ACC112 (cell line): ENCODE data around the gene SDK1.

Experiments used
- H2AFZ ChIP-seq: fragments of 200-600 bp; sonication (generic); one replicate; pipeline ENCODE4 v1.6.0; 2017; ENCODE audit warnings: antibody characterized with exemption, low read length; ENCODE audit not compliant: unreplicated experiment
- H3K27ac ChIP-seq: fragments of 200-600 bp; sonication (generic); 2 replicates; pipeline ENCODE4 v1.5.1; 2014; ENCODE audit warnings: low read depth, mild to moderate bottlenecking, antibody characterized with exemption, low read length, moderate library complexity
- H3K27me3 ChIP-seq: fragments of 200-600 bp; sonication (generic); 2 replicates; pipeline ENCODE4 v1.6.1; 2014; ENCODE audit warnings: mild to moderate bottlenecking, antibody characterized with exemption, low read length, moderate library complexity, mixed read lengths; ENCODE audit not compliant: insufficient read depth
- H3K36me3 ChIP-seq: fragments of 200-600 bp; sonication (generic); 2 replicates; pipeline ENCODE4 v1.6.1; 2016; ENCODE audit warnings: mild to moderate bottlenecking, antibody characterized with exemption, low read length, moderate library complexity, mixed read lengths; ENCODE audit not compliant: insufficient read depth
- H3K4me1 ChIP-seq: fragments of 200-600 bp; sonication (generic); one replicate; pipeline ENCODE4 v1.6.1; 2016; ENCODE audit warnings: low read length, mixed read lengths; ENCODE audit not compliant: insufficient read depth, unreplicated experiment, control insufficient read depth
- H3K4me3 ChIP-seq: fragments of 200-600 bp; sonication (generic); 2 replicates; pipeline ENCODE4 v1.5.1; 2014; ENCODE audit warnings: mild to moderate bottlenecking, low read depth, low read length
- H3K79me2 ChIP-seq: fragments of 200-600 bp; sonication (generic); one replicate; pipeline ENCODE4 v1.6.0; 2016; ENCODE audit warnings: low read length; ENCODE audit not compliant: control insufficient read depth, unreplicated experiment, insufficient read depth

Gene SDK1

DNA sequence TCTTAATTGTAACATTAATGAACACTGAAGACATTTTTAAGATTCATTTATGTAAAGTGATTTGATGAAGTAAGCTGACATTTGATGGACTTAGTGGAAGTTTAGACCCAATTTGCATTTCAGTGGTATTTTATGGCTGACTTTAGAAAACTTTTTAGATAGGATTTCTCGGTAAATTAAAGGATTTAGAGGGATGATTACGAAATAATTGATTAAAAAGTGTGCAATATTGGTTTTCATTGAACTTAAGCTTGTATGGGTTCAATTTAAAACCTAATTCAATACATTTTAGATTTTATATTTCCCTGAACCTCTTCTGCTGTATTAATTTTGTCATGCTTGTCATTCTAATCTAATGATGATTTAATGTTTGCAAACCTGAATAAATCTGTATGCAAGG, 135.1 kb downstream of the SDK1 start:
- H3K27ac ChIP-seq: peak overlapping the region; percentile 65
- no peaks in the 10 kb centered on the region for H3K27me3 ChIP-seq
- H3K4me3 ChIP-seq: no peak overlapping the region; the same call in 1 of the 2 replicates
- H3K36me3 ChIP-seq: no peaks in the 10 kb centered on the region
- H3K79me2 ChIP-seq: peaks cover 3% of the 10 kb centered on the region
- no peak overlapping the region for H2AFZ ChIP-seq
- H3K4me1 ChIP-seq: peaks cover 3% of the 10 kb centered on the region

DNA sequence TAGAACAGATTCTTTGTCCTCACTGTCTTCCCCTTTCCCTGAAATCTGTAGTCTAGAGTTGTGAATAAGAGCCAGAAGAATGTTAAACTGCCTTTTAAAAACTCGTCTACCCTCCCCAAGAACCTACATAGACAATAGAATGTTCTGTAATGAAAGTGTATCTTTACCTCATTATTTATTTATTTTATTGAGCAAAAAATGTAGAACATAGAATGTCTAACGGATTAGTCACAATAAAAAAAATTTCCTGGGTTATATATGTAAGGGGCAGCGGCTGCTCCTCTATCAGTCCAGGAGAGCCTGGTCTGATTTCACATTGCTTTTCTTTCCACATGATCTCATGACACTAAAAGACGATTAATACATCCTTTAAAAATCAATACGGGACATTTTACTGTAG, 135.7 kb downstream of the SDK1 start:
- H3K4me3 ChIP-seq: peak overlapping the region; percentile 68
- no peaks in the 10 kb centered on the region for H3K27me3 ChIP-seq
- peaks cover 3% of the 10 kb centered on the region for H3K79me2 ChIP-seq
- H3K36me3 ChIP-seq: no peaks in the 10 kb centered on the region
- no peak overlapping the region for H2AFZ ChIP-seq
- peaks cover 3% of the 10 kb centered on the region for H3K4me1 ChIP-seq
- H3K27ac ChIP-seq: peak overlapping the region; percentile 65

DNA sequence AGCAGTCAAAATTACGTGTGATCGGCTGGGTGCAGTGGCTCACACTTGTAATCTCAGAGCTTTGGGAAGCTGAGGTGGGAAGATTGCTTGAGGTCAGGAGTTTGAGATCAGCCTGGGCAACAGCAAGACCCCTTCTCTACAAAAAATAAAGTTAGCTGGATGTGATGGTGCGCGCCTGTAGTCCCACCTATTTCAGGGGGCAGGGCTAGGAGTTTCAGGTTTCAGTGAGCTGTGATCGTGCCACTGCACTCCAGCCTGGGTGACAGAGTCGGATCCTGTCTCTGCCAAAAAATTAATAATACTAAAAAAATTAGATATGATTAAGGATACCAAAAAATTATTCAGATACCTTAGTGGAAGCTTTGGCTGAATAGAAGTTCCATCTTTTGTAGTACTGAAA, 136.4 kb downstream of the SDK1 start:
- Histone ChIP-seq H3K4me1 (peaks cover 3% of the 10 kb centered on the region), H2AFZ (no peak overlapping the region)

DNA sequence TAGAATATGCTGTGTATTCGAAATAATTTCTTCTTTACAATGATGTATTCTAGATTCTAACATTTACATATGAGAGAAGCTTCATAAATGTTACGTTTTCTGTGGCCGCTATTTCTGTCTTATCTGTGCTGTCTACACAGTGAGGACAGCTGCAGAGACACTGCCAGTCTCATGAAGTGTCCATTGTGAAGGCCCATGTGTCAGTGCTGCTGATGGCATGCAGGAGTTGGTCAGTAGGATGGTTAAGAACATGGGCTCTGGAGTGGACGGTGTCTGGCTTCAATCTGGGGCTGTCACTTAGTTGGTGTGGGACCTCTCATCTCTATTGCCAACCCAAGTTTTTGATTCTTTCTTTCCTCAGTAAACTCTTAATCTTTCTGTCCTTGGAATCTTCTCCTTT, 137.3 kb downstream of the SDK1 start:
- Histone ChIP-seq H3K36me3 (no peaks in the 10 kb centered on the region), H3K79me2 (peaks cover 3% of the 10 kb centered on the region), H3K27me3 (no peaks in the 10 kb centered on the region), H3K4me1 (peaks cover 3% of the 10 kb centered on the region), H3K27ac (peak overlapping the region; percentile 42), H2AFZ (no peak overlapping the region), H3K4me3 (peak overlapping the region; percentile 68)

More for the DNA sequence above, 136.4 kb downstream of the SDK1 start:
- H3K36me3 ChIP-seq: no peaks in the 10 kb centered on the region
- H3K4me3 ChIP-seq: peak overlapping the region; percentile 68
- peaks cover 3% of the 10 kb centered on the region for H3K79me2 ChIP-seq
- H3K27ac ChIP-seq: peak overlapping the region; percentile 65; the same call in 1 of the 2 replicates
- H3K27me3 ChIP-seq: no peaks in the 10 kb centered on the region

DNA sequence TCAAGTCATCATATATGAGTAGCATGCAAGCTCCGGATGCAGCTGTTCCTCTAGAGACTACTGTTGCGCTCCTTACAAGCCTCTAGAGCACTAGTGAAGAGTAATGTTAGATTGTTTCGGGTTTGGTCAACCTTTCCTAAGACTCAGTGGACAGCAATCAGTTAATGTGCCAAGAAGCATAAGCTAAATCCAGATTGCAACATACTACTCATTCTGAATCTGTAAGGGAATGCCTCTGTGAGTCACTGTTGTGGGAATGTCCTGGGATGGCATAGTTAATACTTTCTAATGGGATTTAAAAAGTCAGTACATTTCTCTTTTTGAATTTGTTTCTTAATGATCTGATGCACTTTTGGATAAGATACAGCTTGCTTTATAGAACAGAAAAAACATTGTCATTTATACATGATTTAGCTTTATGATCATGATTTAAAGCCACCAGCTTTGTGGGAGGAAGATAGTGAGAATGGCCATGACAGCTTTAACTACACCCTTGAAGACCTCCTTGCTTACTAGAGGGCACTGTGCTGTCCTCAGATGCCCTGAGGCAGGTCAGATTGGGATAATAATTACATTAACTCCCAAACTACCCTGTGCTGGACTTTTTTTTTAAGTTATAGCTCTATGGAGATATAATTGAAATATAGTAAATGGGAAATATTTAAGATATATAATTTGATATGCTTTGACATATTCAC, 138.4 kb downstream of the SDK1 start:
- no peaks in the 10 kb centered on the region for H3K27me3 ChIP-seq
- H3K27ac ChIP-seq: peak overlapping the region; percentile 49
- H2AFZ ChIP-seq: no peak overlapping the region
- peaks cover 3% of the 10 kb centered on the region for H3K4me1 ChIP-seq
- H3K36me3 ChIP-seq: 0 out of 2 replicates have a peak, but pooled peaks cover under 1% of the 10 kb centered on the region
- H3K79me2 ChIP-seq: peaks cover 3% of the 10 kb centered on the region
- no peak overlapping the region for H3K4me3 ChIP-seq

DNA sequence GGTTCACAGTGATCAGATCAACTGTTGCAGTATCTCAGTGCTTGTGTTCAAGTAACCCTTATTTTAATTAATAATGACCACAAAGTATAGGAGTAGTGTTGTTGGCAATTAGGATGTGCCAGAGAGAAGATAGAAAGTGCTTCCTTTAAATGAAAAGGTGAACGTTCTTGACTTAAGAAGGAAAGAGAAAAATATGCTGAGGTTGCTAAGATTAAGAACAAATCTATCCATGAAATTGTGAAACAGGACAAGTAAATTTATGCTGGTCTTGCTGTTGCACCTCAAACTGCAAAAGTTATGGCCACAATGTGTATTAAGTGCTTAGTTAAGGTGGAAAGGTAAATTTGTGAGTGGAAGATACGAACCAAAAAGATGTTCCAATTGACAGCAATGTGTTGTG, 139.5 kb downstream of the SDK1 start:
- Histone ChIP-seq H2AFZ (no peak overlapping the region), H3K4me3 (no peak overlapping the region), H3K4me1 (peaks cover 3% of the 10 kb centered on the region), H3K79me2 (peaks cover 3% of the 10 kb centered on the region), H3K27me3 (no peaks in the 10 kb centered on the region), H3K36me3 (0 out of 2 replicates have a peak, but pooled peaks cover 3% of the 10 kb centered on the region), H3K27ac (no peak overlapping the region)

DNA sequence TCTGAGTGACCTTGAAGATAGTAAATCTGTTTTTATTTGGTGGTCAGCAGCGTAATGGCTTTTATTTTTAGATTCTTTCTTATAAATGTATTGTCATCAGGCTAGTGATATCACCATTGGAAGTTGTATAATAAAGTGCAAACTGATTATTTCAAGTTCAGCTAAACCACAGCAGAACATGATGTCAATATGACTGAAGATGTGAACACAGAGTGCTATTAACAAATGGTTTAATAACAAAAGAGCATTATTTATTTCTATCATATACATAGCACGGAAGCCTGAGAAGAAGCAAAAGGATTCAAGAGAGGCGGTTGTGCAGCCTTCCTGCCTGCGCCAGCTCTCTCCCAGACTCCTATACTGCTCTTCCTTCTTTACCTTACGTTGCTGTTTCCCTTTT, 142.7 kb downstream of the SDK1 start:
- H3K79me2 ChIP-seq: peaks cover 3% of the 10 kb centered on the region
- peaks cover 3% of the 10 kb centered on the region for H3K4me1 ChIP-seq
- H3K27me3 ChIP-seq: no peaks in the 10 kb centered on the region
- no peak overlapping the region for H2AFZ ChIP-seq
- no peak overlapping the region for H3K27ac ChIP-seq
- H3K4me3 ChIP-seq: no peak overlapping the region
- 0 out of 2 replicates have a peak, but pooled peaks cover 3% of the 10 kb centered on the region for H3K36me3 ChIP-seq

DNA sequence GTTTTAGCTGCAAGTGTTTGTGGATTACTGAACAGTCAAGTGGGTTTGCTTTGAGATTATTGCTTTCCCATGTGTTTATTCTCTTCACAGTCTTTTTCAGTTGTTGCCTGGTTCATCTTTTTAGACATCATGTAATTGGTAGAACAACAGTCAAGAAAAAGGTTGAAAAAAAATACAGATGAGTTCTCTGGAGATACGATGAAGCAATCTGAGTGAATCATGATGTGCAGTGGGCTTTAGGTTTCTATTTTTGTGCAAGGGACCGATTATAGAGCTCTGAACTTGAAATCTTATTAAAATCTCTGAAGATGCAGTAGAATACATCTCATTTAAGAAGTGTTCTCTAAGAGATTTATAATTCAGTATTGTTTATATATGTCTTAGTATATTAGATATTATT, 145.7 kb downstream of the SDK1 start:
- H3K4me1 ChIP-seq: no peaks in the 10 kb centered on the region
- no peak overlapping the region for H3K4me3 ChIP-seq

DNA sequence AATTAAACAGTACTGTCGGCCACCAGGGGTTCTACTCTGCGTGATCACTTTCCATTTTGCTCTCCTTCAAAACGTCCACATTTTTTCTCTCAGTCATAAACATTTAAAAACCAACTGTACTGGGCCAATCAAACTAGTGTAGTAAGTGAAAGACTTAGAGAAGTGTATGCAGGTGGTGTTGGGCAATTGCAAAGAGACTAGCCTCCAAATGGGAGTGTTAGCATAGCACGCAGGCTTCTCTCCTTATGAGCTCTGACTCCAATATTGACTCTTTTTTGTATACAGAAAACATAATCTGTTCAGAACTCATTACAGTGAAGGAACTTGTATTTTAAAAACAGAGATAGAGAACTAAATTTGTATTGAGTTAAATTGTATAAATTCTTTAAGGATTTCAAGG, 150.6 kb downstream of the SDK1 start:
- H3K79me2 ChIP-seq: no peaks in the 10 kb centered on the region
- H2AFZ ChIP-seq: no peak overlapping the region
- H3K27ac ChIP-seq: no peak overlapping the region
- no peaks in the 10 kb centered on the region for H3K27me3 ChIP-seq
- no peaks in the 10 kb centered on the region for H3K36me3 ChIP-seq
- H3K4me3 ChIP-seq: no peak overlapping the region
- no peaks in the 10 kb centered on the region for H3K4me1 ChIP-seq

More for the DNA sequence above, 145.7 kb downstream of the SDK1 start:
- Histone ChIP-seq H3K27me3 (no peaks in the 10 kb centered on the region), H3K36me3 (0 out of 2 replicates have a peak, but pooled peaks cover 3% of the 10 kb centered on the region), H2AFZ (no peak overlapping the region), H3K79me2 (no peaks in the 10 kb centered on the region), H3K27ac (no peak overlapping the region)

DNA sequence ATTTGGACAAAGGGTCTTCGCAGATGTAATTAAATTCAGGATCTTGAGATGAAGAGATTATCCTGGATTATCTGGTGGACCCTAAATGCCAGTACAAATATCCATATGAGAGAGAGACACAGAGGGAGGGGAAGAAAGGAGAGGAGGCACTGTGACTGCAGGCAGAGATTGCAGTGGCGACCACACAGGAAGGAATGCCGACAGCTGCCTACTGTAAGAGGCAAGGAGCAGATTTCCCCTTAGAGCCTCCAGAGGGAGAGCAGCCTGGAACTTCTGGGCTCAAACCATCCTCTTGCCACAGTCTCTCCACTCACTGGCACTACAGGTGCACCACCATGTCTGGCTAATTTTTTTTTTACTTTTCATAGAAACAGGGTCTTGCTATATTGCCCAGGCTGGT, 152.3 kb downstream of the SDK1 start:
- no peaks in the 10 kb centered on the region for H3K79me2 ChIP-seq
- no peak overlapping the region for H2AFZ ChIP-seq
- H3K27me3 ChIP-seq: no peaks in the 10 kb centered on the region
- no peaks in the 10 kb centered on the region for H3K4me1 ChIP-seq
- no peak overlapping the region for H3K4me3 ChIP-seq
- no peaks in the 10 kb centered on the region for H3K36me3 ChIP-seq
- H3K27ac ChIP-seq: no peak overlapping the region
